ENCODE results near the gene GATA3. TPM values are rescaled to one million over a fixed set of nuclear protein-coding genes. Genes with fewer than 3 reads are reported as not detected.
A peak's percentile ranks its signal among the peaks of the same experiment; 100 is the strongest.

The GATA3 gene
- total and polyA plus RNA-seq, 2 of the 8 experiments (the other 6 are each of a cell fraction or from before 2014, with no cell fraction given), result 0.02 to 0.43 TPM

DNA sequence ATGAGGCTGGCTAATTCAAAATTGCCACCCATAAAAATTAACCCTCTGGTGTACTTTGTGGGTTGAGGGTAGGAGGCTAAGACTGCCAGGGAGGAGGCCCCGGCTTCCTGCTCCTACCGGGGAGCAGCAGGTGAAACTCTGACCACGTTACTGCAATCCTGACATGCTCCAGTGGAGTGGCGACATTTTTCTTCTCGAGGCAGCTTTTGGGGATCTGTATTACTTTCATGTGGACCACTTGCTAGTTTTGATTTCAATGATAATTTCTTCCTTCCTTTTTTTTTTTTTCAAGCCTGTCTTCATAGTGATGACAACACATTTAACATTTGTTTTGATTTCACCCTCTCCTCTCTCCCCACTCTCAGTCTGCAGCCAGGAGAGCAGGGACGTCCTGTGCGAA is 14.6 kb downstream of the GATA3 start:
- Histone ChIP-seq H3K4me1 (replicated peaks in 1 of 4; ENCODE audit: control insufficient read depth in 3 of 4, insufficient read depth in 4 of 4, low read length in 3 of 4) (peaks cover under 1 to 6% (median 4%) of the 10 kb centered on the region in 4 experiments; a peak in 5 of 7 replicates), H3K9me3 (ENCODE audit: insufficient read depth in 2 of 2, low read depth in 1 of 2, low read length in 1 of 2) (no peaks in the 10 kb centered on the region), H3K23me2 (ENCODE audit: low read depth, low read length) (no peaks in the 10 kb centered on the region), H2AK5ac (ENCODE audit: low read depth, low read length) (no peak overlapping the region), H2AFZ (ENCODE audit: low read length) (no peak overlapping the region), H2BK5ac (ENCODE audit: low read depth, low read length) (no peak overlapping the region), H3K23ac (ENCODE audit: insufficient read length) (no peak overlapping the region), H2BK15ac (ENCODE audit: low read length) (no peak overlapping the region), H3K36me3 (ENCODE audit: control insufficient read depth in 2 of 4, insufficient read depth in 4 of 4, low read length in 3 of 4) (no peaks in the 10 kb centered on the region), H4K20me1 (replicated peaks in 1 of 2; ENCODE audit: control insufficient read depth in 1 of 2, insufficient read depth in 2 of 2, low read length in 2 of 2) (no peaks in the 10 kb centered on the region), H3K27ac (ENCODE audit: low read depth, low read length) (no peak overlapping the region), H4K5ac (ENCODE audit: insufficient read length, low read depth, low read length) (no peak overlapping the region), H3K9ac (replicated peaks in 1 of 4; ENCODE audit: extremely low read depth in 1 of 4, low read depth in 3 of 4, low read length in 3 of 4) (no peak overlapping the region), H3K27me3 (replicated peaks in 1 of 4; ENCODE audit: control insufficient read depth in 3 of 4, extremely low read depth in 1 of 4, insufficient read depth in 3 of 4, low read length in 3 of 4) (peaks cover 0 to 17% (median 8%) of the 10 kb centered on the region in 4 experiments; a peak in 4 of 7 replicates), H4K91ac (replicated peaks; ENCODE audit: insufficient read length, low read length) (no peak overlapping the region), H3K56ac (replicated peaks; ENCODE audit: insufficient read length, low read depth, low read length) (no peak overlapping the region), H3K4ac (replicated peaks; ENCODE audit: insufficient read length, low read depth, low read length) (no peak overlapping the region), H2BK120ac (replicated peaks; ENCODE audit: low read depth, low read length) (no peak overlapping the region), H2BK20ac (ENCODE audit: low read length) (no peak overlapping the region), H3K4me3 (ENCODE audit: extremely low read depth in 1 of 4, insufficient read depth in 2 of 4, low read depth in 3 of 4, low read length in 4 of 4) (no peak overlapping the region), H3K4me2 (ENCODE audit: insufficient read depth in 1 of 2, low read depth in 2 of 2, low read length in 2 of 2) (no peak overlapping the region), H4K8ac (ENCODE audit: extremely low read depth, insufficient read depth, low read length) (no peak overlapping the region), H3K14ac (ENCODE audit: insufficient read length) (no peak overlapping the region), H3K79me1 (ENCODE audit: low read depth, low read length) (no peaks in the 10 kb centered on the region), H3K79me2 (ENCODE audit: control insufficient read depth in 1 of 2, insufficient read depth in 2 of 2, low read length in 2 of 2) (no peaks in the 10 kb centered on the region), H3K18ac (ENCODE audit: extremely low read depth, low read length) (no peak overlapping the region; the same call in 1 of the 2 replicates), H2BK12ac (ENCODE audit: low read depth, low read length) (no peak overlapping the region)
- TF ChIP-seq CTCF (IDR thresholded peaks at IDR 0.05; ENCODE audit: control extremely low read depth in 1 of 3, insufficient read depth in 1 of 3, low read depth in 1 of 3, low read length in 3 of 3) (no peak), MAX (IDR thresholded peaks at IDR 0.05) (peak; percentile 65; the same call in 1 of the 2 replicates), RBBP5 (IDR thresholded peaks at IDR 0.05; ENCODE audit: borderline replicate concordance, low read depth, low read length) (no peak), E2F6 (IDR thresholded peaks at IDR 0.05) (peak; percentile 63)
- FAIRE-seq (no peak), DNase-seq (ENCODE audit: low read depth in 1 of 2, low spot score in 2 of 2) (no peak)
- CTCF ChIA-PET (ENCODE audit: partially characterized antibody), result no interaction called here
- WGBS, 2 experiments (ENCODE audit: extremely low coverage in 1 of 2, insufficient coverage in 1 of 2, insufficient read length in 1 of 2, insufficient replicate concordance in 2 of 2, low coverage in 1 of 2, low lambda C conversion rate in 2 of 2, missing lambda C conversion rate in 1 of 2), result 92% methylated on average over 7 of the region's 7 CpGs; no CpG with 5 or more reads in 1 of the 2 experiments
- POLR2A ChIA-PET (ENCODE audit: partially characterized antibody), result no interaction called here

Data from H1 (cell line).